ENCODE results near the gene PPP1R10. TPM values are rescaled to one million over a fixed set of nuclear protein-coding genes. Genes with fewer than 3 reads are reported as not detected.
"Not testable (repeated sequence)": the region's sequence is repeated elsewhere in the genome, so short reads cannot be mapped to it uniquely, and the experiment has no call there.

Gene PPP1R10
- total RNA-seq (2021), result 123 and 126 TPM in 2 replicates
- long read RNA-seq, full-length matches to known transcripts, result 45 of 323 reads
- long read RNA-seq, partial matches to known transcripts, result 256 of 323 reads
- long read RNA-seq, other reads (novel, unspliced or antisense), result 22 of 323 reads

DNA sequence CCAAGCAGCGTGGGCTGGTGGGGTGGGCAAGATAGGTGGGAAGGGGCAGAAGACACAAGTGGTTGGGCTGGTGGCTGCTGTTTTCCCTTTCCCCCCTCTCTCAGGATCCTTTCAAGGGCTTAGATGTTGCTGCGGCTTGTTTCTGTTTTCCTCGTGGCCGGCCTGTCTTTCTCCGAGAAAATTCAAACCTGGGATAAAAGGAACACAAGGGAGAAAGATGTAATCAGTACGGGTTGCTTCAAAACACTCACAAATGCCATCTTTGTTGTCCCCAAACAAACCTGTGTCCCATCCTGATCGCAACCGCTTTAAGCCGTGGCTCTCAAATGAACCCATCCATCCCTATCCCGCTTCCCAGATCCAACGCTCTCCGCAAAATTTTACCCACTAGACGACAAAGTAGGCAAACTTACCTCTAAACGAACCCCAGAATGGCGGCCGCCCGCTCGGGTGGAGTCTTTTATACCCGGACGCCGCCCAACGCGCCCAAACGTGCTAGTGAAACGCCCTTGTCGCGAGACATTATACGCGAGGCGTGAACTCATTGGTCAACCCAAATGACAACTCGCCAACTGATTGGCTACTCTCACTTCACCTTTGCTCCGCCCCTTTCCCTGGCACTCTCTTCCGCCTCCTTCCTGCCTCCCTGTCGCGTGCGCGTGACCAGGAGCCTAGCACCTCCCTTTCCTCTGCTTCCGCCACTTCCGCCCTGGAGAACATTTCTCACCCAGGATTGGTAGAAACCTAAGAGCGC, at the start of gene PPP1R10:
PPP1R10 (minus strand) TSS at position 433 of the 754 bp plus-strand sequence. CDS start 7,299 bp downstream, outside the sequence.
- Histone ChIP-seq H3K79me1 (ENCODE audit: insufficient read depth, low read depth, low read length, poor library complexity, severe bottlenecking) (peaks cover 4% of the 10 kb centered on the region), H3K79me2 (ENCODE audit: insufficient read depth, low read length) (peaks cover 2% of the 10 kb centered on the region; the same call in 1 of the 2 replicates), H4K8ac (replicated peaks; ENCODE audit: insufficient read length, low read depth, low read length) (no peak within 1 kb of the TSS), H3K14ac (ENCODE audit: insufficient read depth, low read length) (peak within 1 kb of the TSS; percentile 83), H3K18ac (ENCODE audit: insufficient read length, low read depth, low read length) (peak within 1 kb of the TSS; percentile 87), H2AFZ (ENCODE audit: low read length) (no peak within 1 kb of the TSS), H3K23ac (ENCODE audit: insufficient read length, low read depth, low read length) (no peak within 1 kb of the TSS), H2BK20ac (ENCODE audit: low read depth, low read length, poor library complexity, severe bottlenecking) (no peak within 1 kb of the TSS), H3K4me2 (ENCODE audit: insufficient read depth, insufficient read length, low read length) (peak within 1 kb of the TSS; percentile 89), H4K91ac (ENCODE audit: insufficient read length, low read depth, low read length) (no peak within 1 kb of the TSS), H2AK5ac (ENCODE audit: insufficient read length, low read length) (peak within 1 kb of the TSS; percentile 71), H3K9ac (ENCODE audit: extremely low read depth, insufficient read length, low read length) (peak within 1 kb of the TSS; percentile 99), H3K56ac (ENCODE audit: insufficient read length, low read depth, low read length) (peak within 1 kb of the TSS; percentile 95), H4K5ac (ENCODE audit: insufficient read length, low read depth, low read length) (peak within 1 kb of the TSS; percentile 63), H2BK120ac (ENCODE audit: low read depth, low read length, poor library complexity, severe bottlenecking) (no peak within 1 kb of the TSS), H3T11ph (ENCODE audit: low read length) (no peak within 1 kb of the TSS), H3K23me2 (ENCODE audit: insufficient read length, low read depth, low read length, poor library complexity, severe bottlenecking) (peaks cover 21% of the 10 kb centered on the region), H4K20me1 (ENCODE audit: control insufficient read depth, insufficient read depth, insufficient read length) (no peaks in the 10 kb centered on the region), H2BK12ac (ENCODE audit: insufficient read length, low read depth, low read length) (no peak within 1 kb of the TSS), H3K4me1 (ENCODE audit: insufficient read depth, low read length) (peaks cover 4% of the 10 kb centered on the region; the same call in 1 of the 2 replicates), H2BK5ac (ENCODE audit: insufficient read length, low read length) (peak within 1 kb of the TSS; percentile 59), H3K4ac (ENCODE audit: low read depth, low read length) (no peak within 1 kb of the TSS; the same call in 1 of the 2 replicates), H2BK15ac (ENCODE audit: low read depth, low read length) (no peak within 1 kb of the TSS; the same call in 1 of the 2 replicates), H3K27ac (ENCODE audit: insufficient read length, low read depth, low read length) (peak within 1 kb of the TSS; percentile 90), H3K27me3 (ENCODE audit: insufficient read depth, low read length) (no peaks in the 10 kb centered on the region), H3K9me3 (ENCODE audit: control insufficient read depth, low read depth, low read length) (no peaks in the 10 kb centered on the region)
- DNase-seq, result peak; percentile 100
- peaks cover 28 to 32% of the 10 kb centered on the region in 2 experiments for H3K4me1 Mint-ChIP-seq
- TF ChIP-seq, protein P1, sequence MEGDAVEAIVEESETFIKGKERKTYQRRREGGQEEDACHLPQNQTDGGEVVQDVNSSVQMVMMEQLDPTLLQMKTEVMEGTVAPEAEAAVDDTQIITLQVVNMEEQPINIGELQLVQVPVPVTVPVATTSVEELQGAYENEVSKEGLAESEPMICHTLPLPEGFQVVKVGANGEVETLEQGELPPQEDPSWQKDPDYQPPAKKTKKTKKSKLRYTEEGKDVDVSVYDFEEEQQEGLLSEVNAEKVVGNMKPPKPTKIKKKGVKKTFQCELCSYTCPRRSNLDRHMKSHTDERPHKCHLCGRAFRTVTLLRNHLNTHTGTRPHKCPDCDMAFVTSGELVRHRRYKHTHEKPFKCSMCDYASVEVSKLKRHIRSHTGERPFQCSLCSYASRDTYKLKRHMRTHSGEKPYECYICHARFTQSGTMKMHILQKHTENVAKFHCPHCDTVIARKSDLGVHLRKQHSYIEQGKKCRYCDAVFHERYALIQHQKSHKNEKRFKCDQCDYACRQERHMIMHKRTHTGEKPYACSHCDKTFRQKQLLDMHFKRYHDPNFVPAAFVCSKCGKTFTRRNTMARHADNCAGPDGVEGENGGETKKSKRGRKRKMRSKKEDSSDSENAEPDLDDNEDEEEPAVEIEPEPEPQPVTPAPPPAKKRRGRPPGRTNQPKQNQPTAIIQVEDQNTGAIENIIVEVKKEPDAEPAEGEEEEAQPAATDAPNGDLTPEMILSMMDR (conservative IDR thresholded peaks at IDR 0.05), result no peak
- H3K27me3 Mint-ChIP-seq (ENCODE audit: low read depth), result no peaks in the 10 kb centered on the region; the same call in 1 of the 2 replicates
- H3K36me3 Mint-ChIP-seq (ENCODE audit: insufficient read depth in 1 of 3, low read depth in 3 of 3), result peaks cover 35 to 61% (median 52%) of the 10 kb centered on the region in 3 experiments
- peak within 1 kb of the TSS; percentile 92 to 97 for H3K4me3 Mint-ChIP-seq
- peaks cover 8 to 12% of the 10 kb centered on the region in 2 experiments; a peak in 3 of 5 replicates for H3K9me3 Mint-ChIP-seq
- no CpG with 5 or more reads among the region's 40 CpGs for WGBS (ENCODE audit: extremely low coverage, insufficient read length, low lambda C conversion rate)
- H3K27ac Mint-ChIP-seq, result peak within 1 kb of the TSS; percentile 99 to 100 (median 100)

DNA sequence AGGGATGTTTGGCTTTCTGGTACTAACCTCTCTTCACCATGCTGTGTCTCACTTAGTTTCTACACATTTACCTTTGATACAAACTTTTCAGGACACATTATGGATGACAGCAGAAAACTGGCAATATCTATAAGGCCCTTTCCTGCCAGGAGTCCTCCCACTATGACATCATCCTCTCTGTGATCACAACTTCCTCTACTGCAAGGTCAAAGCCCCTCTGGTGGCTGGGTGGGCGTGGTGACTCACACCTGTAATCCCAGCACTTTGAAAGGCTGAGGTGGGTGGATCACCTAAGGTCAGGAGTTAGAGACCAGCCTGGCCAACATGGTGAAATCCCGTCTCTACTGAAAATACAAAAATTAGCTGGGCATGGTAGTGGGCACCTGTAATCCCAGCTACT, 49.3 kb upstream of the PPP1R10 start:
- H2BK20ac ChIP-seq (ENCODE audit: low read depth, low read length, poor library complexity, severe bottlenecking); H3K9me3 ChIP-seq (ENCODE audit: control insufficient read depth, low read depth, low read length); H4K8ac ChIP-seq (replicated peaks; ENCODE audit: insufficient read length, low read depth, low read length); H3K23ac ChIP-seq (ENCODE audit: insufficient read length, low read depth, low read length); H2BK15ac ChIP-seq (ENCODE audit: low read depth, low read length); H3K27ac Mint-ChIP-seq; H3K4ac ChIP-seq (ENCODE audit: low read depth, low read length); H3K79me2 ChIP-seq (ENCODE audit: insufficient read depth, low read length); H2BK5ac ChIP-seq (ENCODE audit: insufficient read length, low read length); H4K5ac ChIP-seq (ENCODE audit: insufficient read length, low read depth, low read length); H2AFZ ChIP-seq (ENCODE audit: low read length); H3K18ac ChIP-seq (ENCODE audit: insufficient read length, low read depth, low read length); H3K23me2 ChIP-seq (ENCODE audit: insufficient read length, low read depth, low read length, poor library complexity, severe bottlenecking); H2BK12ac ChIP-seq (ENCODE audit: insufficient read length, low read depth, low read length); H3K27ac ChIP-seq (ENCODE audit: insufficient read length, low read depth, low read length); H3K9me3 Mint-ChIP-seq; H3K14ac ChIP-seq (ENCODE audit: insufficient read depth, low read length); H3K4me3 Mint-ChIP-seq; H4K20me1 ChIP-seq (ENCODE audit: control insufficient read depth, insufficient read depth, insufficient read length); H3K4me2 ChIP-seq (ENCODE audit: insufficient read depth, insufficient read length, low read length); H3K27me3 Mint-ChIP-seq (ENCODE audit: low read depth); H3T11ph ChIP-seq (ENCODE audit: low read length); H4K91ac ChIP-seq (ENCODE audit: insufficient read length, low read depth, low read length); H3K79me1 ChIP-seq (ENCODE audit: insufficient read depth, low read depth, low read length, poor library complexity, severe bottlenecking); H3K9ac ChIP-seq (ENCODE audit: extremely low read depth, insufficient read length, low read length); H3K4me1 Mint-ChIP-seq; H3K4me1 ChIP-seq (ENCODE audit: insufficient read depth, low read length); H2BK120ac ChIP-seq (ENCODE audit: low read depth, low read length, poor library complexity, severe bottlenecking); H3K56ac ChIP-seq (ENCODE audit: insufficient read length, low read depth, low read length); H3K27me3 ChIP-seq (ENCODE audit: insufficient read depth, low read length); H2AK5ac ChIP-seq (ENCODE audit: insufficient read length, low read length); DNase-seq: not testable (repeated sequence)
- WGBS (ENCODE audit: extremely low coverage, insufficient read length, low lambda C conversion rate), result no CpG with 5 or more reads among the region's 2 CpGs
- peaks cover 30 to 78% (median 63%) of the 10 kb centered on the region in 3 experiments; a peak in 6 of 7 replicates for H3K36me3 Mint-ChIP-seq (ENCODE audit: insufficient read depth in 1 of 3, low read depth in 3 of 3)

All from H9 (cell line).